Measurements from ENCODE around the gene EFNA4. TPM values are rescaled to one million over a fixed set of nuclear protein-coding genes. Genes with fewer than 3 reads are reported as not detected.

The EFNA4 gene
- polyA plus RNA-seq, 1 of the 3 experiments (the other 2 are of a cell fraction), result 17.7 TPM

GRCh38 chr1:155057104-155057503, 6.4 kb upstream of the EFNA4 start (continued):
- no peak for TF ChIP-seq REST (IDR thresholded peaks at IDR 0.05; ENCODE audit: low read depth, low read length)
- TF ChIP-seq JUND (IDR thresholded peaks at IDR 0.05), result no peak
- no peak for TF ChIP-seq TEAD4 (IDR thresholded peaks at IDR 0.05; ENCODE audit: borderline replicate concordance, insufficient read depth)
- TF ChIP-seq ZBTB33 (IDR thresholded peaks at IDR 0.05; ENCODE audit: borderline replicate concordance, low read depth), result no peak

GRCh38 chr1:155057788-155058211, 5.7 kb upstream of the EFNA4 start:
- Histone ChIP-seq H3K4me3 (ENCODE audit: low read depth in 2 of 2, low read length in 1 of 2) (no peak overlapping the region), H3K9me2 (no peaks in the 10 kb centered on the region), H3K36me3 (replicated peaks in 1 of 2; ENCODE audit: control insufficient read depth in 1 of 2, insufficient read depth in 2 of 2, low read length in 1 of 2) (peaks cover 0 to 40% of the 10 kb centered on the region in 2 experiments), H3K27ac (ENCODE audit: low read depth in 2 of 2, low read length in 1 of 2) (no peak overlapping the region), H3K4me2 (no peak overlapping the region), H3K27me3 (ENCODE audit: insufficient read depth) (no peaks in the 10 kb centered on the region), H3K9ac (no peak overlapping the region), H3K4me1 (ENCODE audit: control insufficient read depth in 1 of 2, insufficient read depth in 2 of 2, low read depth in 1 of 2, low read length in 1 of 2) (peaks cover 0 to 13% of the 10 kb centered on the region in 2 experiments; a peak in 2 of 4 replicates), H3K79me2 (ENCODE audit: insufficient read depth) (no peaks in the 10 kb centered on the region), H2AFZ (ENCODE audit: low read depth) (no peak overlapping the region), H3K9me3 (no peaks in the 10 kb centered on the region), H3F3A (replicated peaks; ENCODE audit: insufficient read depth) (peaks cover 2% of the 10 kb centered on the region), H4K20me1 (ENCODE audit: insufficient read depth) (no peaks in the 10 kb centered on the region)
- POLR2A ChIA-PET, result interaction anchor here (0.5 kb wide), 1 partner anchor 27 kb away, joined by 3 read pairs; no protein-coding TSS in a partner anchor
- 92% methylated on average over 4 of the region's 13 CpGs for WGBS (ENCODE audit: low lambda C conversion rate)
- peak; percentile 30; the same call in 1 of the 2 replicates for TF ChIP-seq CTCF (IDR thresholded peaks at IDR 0.05)
- TF ChIP-seq SIN3A (IDR thresholded peaks at IDR 0.05; ENCODE audit: borderline replicate concordance, low read depth, low read length), result no peak
- TF ChIP-seq IRF3 (IDR thresholded peaks at IDR 0.05; ENCODE audit: low read depth, low read length), result no peak
- CTCF ChIA-PET, result interaction anchor here (0.8 to 29.9 kb wide), 10 partner anchors 14 to 121 kb away, joined by 3 to 573 read pairs (median 6); partner anchors contain the start of genes ADAM15, DCST1, DCST2 and KRTCAP2
- DNase-seq, result no peak
